Kidney epithelial cell (primary cell): ENCODE results near the gene RRBP1. TPM values are rescaled to one million over a fixed set of nuclear protein-coding genes. Genes with fewer than 3 reads are reported as not detected.

Source experiments
- DNase-seq: peaks from one replicate; pipeline ENCODE4 v3.0.0-alpha.2; 2010; ENCODE audit warnings: low read depth
- H3K27me3 ChIP-seq: 2 replicates; pipeline ENCODE4 v1.6.0; 2011; ENCODE audit warnings: low read length; ENCODE audit not compliant: control insufficient read depth, insufficient read depth
- H3K36me3 ChIP-seq: 2 replicates; pipeline ENCODE4 v1.5.1; 2011; ENCODE audit warnings: low read length; ENCODE audit not compliant: control insufficient read depth, insufficient read depth
- H3K4me3 ChIP-seq: 2 replicates; pipeline ENCODE4 v1.5.1; 2011; ENCODE audit warnings: low read depth, mild to moderate bottlenecking, control low read depth, low read length
- total RNA-seq: library from RNA; depleted of rRNA; stranded (reverse); fragments of >200 nt; gene quantifications from 2 replicates; pipeline ENCODE4 v1.2.3, GENCODE V29; 2015
- TF ChIP-seq, protein P1 (sequence below): IDR thresholded peaks from 2 replicates; pipeline ENCODE4 v1.5.1; 2011; ENCODE audit warnings: mild to moderate bottlenecking, moderate library complexity, low read length, control low read depth, inconsistent platforms; ENCODE audit not compliant: insufficient read depth, poor library complexity, severe bottlenecking

RRBP1 gene
- total RNA-seq, 1 donor from 2014 or later, result 98.4 TPM

DNA sequence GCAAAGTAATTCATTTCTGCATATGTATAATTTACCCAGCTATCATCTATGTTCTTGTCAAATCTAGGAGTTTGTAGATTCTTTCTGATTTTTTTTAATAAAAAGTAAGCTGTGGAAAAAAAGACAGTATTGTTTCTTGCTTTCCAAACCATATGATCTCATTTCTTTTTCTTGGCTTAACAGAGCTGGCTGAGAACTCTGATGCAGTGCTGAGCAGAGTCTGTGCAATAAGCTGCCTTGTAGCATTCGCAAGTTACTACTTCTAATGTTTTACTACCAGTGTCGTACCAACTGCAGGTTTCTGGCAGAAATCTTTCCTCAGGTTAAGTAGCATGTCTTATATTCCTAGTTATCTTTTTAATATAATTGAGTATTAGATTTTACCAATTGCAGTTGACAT is 15.6 kb downstream of the RRBP1 start:
- Histone ChIP-seq H3K4me3 (no peak overlapping the region), H3K36me3 (peaks cover 2% of the 10 kb centered on the region), H3K27me3 (no peaks in the 10 kb centered on the region)
- DNase-seq, result no peak
- TF ChIP-seq, protein P1, sequence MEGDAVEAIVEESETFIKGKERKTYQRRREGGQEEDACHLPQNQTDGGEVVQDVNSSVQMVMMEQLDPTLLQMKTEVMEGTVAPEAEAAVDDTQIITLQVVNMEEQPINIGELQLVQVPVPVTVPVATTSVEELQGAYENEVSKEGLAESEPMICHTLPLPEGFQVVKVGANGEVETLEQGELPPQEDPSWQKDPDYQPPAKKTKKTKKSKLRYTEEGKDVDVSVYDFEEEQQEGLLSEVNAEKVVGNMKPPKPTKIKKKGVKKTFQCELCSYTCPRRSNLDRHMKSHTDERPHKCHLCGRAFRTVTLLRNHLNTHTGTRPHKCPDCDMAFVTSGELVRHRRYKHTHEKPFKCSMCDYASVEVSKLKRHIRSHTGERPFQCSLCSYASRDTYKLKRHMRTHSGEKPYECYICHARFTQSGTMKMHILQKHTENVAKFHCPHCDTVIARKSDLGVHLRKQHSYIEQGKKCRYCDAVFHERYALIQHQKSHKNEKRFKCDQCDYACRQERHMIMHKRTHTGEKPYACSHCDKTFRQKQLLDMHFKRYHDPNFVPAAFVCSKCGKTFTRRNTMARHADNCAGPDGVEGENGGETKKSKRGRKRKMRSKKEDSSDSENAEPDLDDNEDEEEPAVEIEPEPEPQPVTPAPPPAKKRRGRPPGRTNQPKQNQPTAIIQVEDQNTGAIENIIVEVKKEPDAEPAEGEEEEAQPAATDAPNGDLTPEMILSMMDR, result no peak

DNA sequence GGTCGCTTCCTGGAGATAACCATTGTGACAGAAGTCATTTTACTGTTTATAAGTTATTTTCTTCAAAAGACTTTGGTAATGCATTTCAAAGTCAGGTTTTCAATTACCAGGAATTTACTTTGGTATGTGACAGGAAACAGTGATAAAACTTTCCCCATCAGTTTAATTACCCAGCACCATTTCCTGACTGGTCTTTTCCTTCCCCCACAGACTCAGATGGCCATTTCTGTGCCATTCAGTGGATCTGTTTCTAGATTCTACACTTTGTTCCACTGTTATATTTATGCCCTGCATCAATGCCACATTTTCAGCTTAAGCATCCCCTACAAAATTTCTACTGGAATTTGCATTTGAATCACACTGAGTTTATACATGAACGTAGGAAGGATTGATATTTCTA is 16.3 kb downstream of the RRBP1 start:
- TF ChIP-seq, protein P1, result no peak
- no peak for DNase-seq
- Histone ChIP-seq H3K4me3 (no peak overlapping the region), H3K36me3 (peaks cover 2% of the 10 kb centered on the region), H3K27me3 (no peaks in the 10 kb centered on the region)

DNA sequence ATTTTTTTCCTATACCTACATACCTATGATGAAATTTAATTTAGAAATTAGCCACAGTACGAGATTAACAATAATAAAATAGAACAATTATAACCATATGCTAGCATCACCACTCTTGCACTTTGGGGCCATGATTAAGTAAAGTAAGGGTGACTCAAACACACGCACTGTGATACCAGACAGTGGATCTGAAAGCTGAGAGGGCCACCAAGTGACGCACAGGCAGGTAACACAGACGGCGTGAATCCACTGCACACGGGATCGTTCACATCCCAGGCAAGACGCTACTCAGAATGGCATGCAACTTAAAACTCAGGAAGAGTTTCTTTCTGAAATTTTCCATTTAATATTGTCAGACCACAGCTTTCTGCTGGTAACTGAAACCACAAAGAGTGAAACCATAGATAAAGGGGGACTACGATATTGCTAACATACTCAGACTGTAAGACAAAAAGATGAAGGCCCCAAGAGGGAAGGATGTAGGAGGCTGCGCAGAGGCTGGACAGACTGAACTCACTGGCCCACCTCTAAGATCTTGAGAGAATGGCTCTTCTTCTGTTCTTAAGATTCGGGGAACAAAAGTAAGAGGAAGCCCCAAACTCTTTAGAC is 17.9 kb downstream of the RRBP1 start:
- Histone ChIP-seq H3K36me3 (peaks cover 2% of the 10 kb centered on the region), H3K4me3 (no peak overlapping the region), H3K27me3 (no peaks in the 10 kb centered on the region)
- DNase-seq, result no peak
- TF ChIP-seq, protein P1, result no peak

DNA sequence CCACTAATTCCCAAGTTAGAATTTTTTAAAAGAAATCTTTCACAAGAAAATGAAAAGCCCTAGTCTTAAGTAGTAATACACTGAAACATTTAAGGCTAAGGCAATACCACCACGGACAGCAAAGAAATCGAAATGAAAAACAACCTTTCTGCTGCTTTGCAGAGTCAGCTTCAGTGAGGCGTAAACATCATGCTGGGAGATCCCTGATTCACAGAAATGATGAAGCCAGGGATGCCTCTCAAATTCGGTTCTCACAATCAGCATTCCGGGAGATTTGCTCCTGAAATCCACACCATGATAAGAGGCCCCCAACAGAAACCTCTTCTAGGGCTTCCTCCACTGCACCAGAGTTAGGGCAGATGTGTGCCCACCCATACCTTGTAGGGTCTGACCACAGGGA is 18.6 kb downstream of the RRBP1 start:
- no peak overlapping the region for H3K4me3 ChIP-seq
- H3K27me3 ChIP-seq, result no peaks in the 10 kb centered on the region
- TF ChIP-seq, protein P1, result no peak
- no peak for DNase-seq
- H3K36me3 ChIP-seq, result peaks cover 1% of the 10 kb centered on the region

DNA sequence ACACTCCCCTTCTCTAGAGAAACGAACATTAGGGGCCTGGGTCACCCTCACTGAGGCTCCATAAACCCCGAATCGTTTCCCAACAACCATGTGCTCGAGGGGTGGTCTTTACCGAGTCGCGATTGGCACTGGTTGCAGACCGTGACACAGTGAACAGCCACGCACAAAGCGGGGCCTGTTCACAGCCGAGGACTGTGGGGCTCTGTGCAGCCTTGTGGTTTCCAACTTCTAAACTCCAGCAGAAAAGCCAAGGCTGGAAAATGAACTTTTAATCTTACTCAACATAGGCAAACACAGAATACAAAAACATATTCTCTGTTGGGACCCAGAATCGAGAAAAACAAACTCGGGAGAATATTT is 19.0 kb downstream of the RRBP1 start:
- no peak for DNase-seq
- TF ChIP-seq, protein P1, result no peak
- Histone ChIP-seq H3K4me3 (no peak overlapping the region), H3K27me3 (no peaks in the 10 kb centered on the region), H3K36me3 (peaks cover 1% of the 10 kb centered on the region)

DNA sequence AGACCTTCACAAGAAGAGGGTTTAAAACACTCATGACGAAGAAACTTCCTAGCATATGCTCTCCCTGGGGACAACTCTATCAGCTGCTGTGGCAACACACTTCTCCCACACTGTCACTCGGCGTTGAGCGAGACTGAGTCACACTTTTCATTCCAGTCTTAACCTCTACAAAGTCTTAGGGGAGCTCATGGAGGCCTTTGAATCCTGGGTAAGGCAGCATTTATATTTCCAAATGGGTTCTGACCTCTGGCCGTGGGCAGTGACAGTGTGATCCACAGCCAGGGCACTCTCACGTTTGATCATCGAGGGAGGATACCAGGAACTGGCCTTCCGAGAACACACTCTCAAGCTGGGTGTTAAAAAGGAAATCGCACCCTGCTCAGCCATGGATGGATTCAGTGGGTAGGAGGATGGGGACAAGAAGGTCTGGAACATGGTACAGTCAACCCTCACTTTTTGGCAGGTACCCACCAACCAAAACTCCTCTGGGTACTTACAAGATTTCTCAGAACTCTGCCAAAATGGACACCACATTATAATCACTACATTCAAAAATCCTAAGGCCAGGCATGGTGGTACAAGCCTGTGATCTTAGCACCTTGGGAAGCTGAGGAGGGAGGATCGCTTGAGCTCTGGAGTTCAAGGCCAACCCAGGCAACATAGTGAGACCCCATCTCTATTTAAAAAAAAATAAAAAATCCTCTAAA is 19.6 kb downstream of the RRBP1 start:
- H3K36me3 ChIP-seq, result peaks cover 3% of the 10 kb centered on the region
- TF ChIP-seq, protein P1, result no peak
- H3K4me3 ChIP-seq, result no peak overlapping the region
- no peaks in the 10 kb centered on the region for H3K27me3 ChIP-seq
- DNase-seq, result no peak
